ENCODE measurements around the gene SRP68.

- TF ChIP-seq, protein P1, sequence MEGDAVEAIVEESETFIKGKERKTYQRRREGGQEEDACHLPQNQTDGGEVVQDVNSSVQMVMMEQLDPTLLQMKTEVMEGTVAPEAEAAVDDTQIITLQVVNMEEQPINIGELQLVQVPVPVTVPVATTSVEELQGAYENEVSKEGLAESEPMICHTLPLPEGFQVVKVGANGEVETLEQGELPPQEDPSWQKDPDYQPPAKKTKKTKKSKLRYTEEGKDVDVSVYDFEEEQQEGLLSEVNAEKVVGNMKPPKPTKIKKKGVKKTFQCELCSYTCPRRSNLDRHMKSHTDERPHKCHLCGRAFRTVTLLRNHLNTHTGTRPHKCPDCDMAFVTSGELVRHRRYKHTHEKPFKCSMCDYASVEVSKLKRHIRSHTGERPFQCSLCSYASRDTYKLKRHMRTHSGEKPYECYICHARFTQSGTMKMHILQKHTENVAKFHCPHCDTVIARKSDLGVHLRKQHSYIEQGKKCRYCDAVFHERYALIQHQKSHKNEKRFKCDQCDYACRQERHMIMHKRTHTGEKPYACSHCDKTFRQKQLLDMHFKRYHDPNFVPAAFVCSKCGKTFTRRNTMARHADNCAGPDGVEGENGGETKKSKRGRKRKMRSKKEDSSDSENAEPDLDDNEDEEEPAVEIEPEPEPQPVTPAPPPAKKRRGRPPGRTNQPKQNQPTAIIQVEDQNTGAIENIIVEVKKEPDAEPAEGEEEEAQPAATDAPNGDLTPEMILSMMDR (IDR thresholded peaks at IDR 0.05; ENCODE audit: low read length): no peak
- TF ChIP-seq EZH2phosphoT487 (IDR thresholded peaks at IDR 0.05; ENCODE audit: low read length): no peak
- no peak for TF ChIP-seq EZH2 (optimal IDR thresholded peaks at IDR 0.05; ENCODE audit: low read depth, low read length)
These were observed 62.2 kb downstream of the SRP68 start for GRCh38 chr17:76009969-76010661.

All from MM.1S (cell line).